HEK293 (cell line): Measurements from ENCODE around the gene AURKA.

ENCODE experiments used
- HOXA7 ChIP-seq: sonication (generic); formaldehyde crosslinking; IDR thresholded peaks from 2 replicates; pipeline ENCODE4 v1.8.1; 2022; ENCODE audit warnings: missing genetic modification reagents, borderline replicate concordance
- PRDM4 ChIP-seq: fragments of 450-650 bp; formaldehyde crosslinking; IDR thresholded peaks from 2 replicates; pipeline ENCODE4 v1.5.1; 2017; ENCODE audit warnings: missing biosample characterization, missing genetic modification characterization
- ZNF140 ChIP-seq: fragments of 450-650 bp; formaldehyde crosslinking; IDR thresholded peaks from 2 replicates; pipeline ENCODE4 v1.5.1; 2016; ENCODE audit warnings: missing biosample characterization, missing genetic modification characterization

GRCh38 chr20:56412473-56412790 is 20.4 kb upstream of the AURKA start:
- no peak for TF ChIP-seq ZNF140
- no peak for TF ChIP-seq HOXA7 (CRISPR knock-in tag)
- TF ChIP-seq PRDM4 (tag by site-specific recombination), result no peak
